ENCODE results near the gene UVRAG.

UVRAG gene

GRCh38 chr11:75802021-75802912 lies 12.7 kb upstream of the UVRAG start:
- ATAC-seq (replicated peaks; ENCODE audit: extremely low read depth, poor library complexity, severe bottlenecking): no peak
- DNase-seq (ENCODE audit: low spot score in 2 of 2): no peak
- H3K4me3 Mint-ChIP-seq: no peak overlapping the region
- no peaks in the 10 kb centered on the region for H3K9me3 Mint-ChIP-seq
- H3K4me1 Mint-ChIP-seq: peaks cover 12% of the 10 kb centered on the region
- H3K36me3 Mint-ChIP-seq (ENCODE audit: insufficient read depth): peaks cover 1% of the 10 kb centered on the region
- no peak overlapping the region for H3K27ac Mint-ChIP-seq (ENCODE audit: low read depth)
- no peaks in the 10 kb centered on the region for H3K27me3 Mint-ChIP-seq

- no peak overlapping the region for H3K27ac Mint-ChIP-seq (ENCODE audit: low read depth)
- H3K4me1 Mint-ChIP-seq: peaks cover 12% of the 10 kb centered on the region
Observed at GRCh38 chr11:75802913-75803820, 11.8 kb upstream of the UVRAG start.

GRCh38 chr11:75809111-75809510 lies 5.9 kb upstream of the UVRAG start:
- no peak overlapping the region for H3K27ac Mint-ChIP-seq (ENCODE audit: low read depth)
- H3K4me3 Mint-ChIP-seq: no peak overlapping the region
- H3K27me3 Mint-ChIP-seq: no peaks in the 10 kb centered on the region
- H3K36me3 Mint-ChIP-seq (ENCODE audit: insufficient read depth): no peaks in the 10 kb centered on the region
- H3K4me1 Mint-ChIP-seq: peaks cover 5% of the 10 kb centered on the region
- no peak for ATAC-seq (replicated peaks; ENCODE audit: extremely low read depth, poor library complexity, severe bottlenecking)
- no peaks in the 10 kb centered on the region for H3K9me3 Mint-ChIP-seq
- DNase-seq (ENCODE audit: low spot score in 2 of 2): no peak

More at GRCh38 chr11:75802913-75803820, 11.8 kb upstream of the UVRAG start:
- H3K36me3 Mint-ChIP-seq (ENCODE audit: insufficient read depth): peaks cover 1% of the 10 kb centered on the region
- peak; percentile 58 for ATAC-seq (replicated peaks; ENCODE audit: extremely low read depth, poor library complexity, severe bottlenecking)
- DNase-seq (ENCODE audit: low spot score in 2 of 2): peak; percentile 56 to 70
- H3K4me3 Mint-ChIP-seq: no peak overlapping the region
- H3K9me3 Mint-ChIP-seq: no peaks in the 10 kb centered on the region
- H3K27me3 Mint-ChIP-seq: no peaks in the 10 kb centered on the region

GRCh38 chr11:75809991-75810390 lies 5.0 kb upstream of the UVRAG start:
- Mint-ChIP-seq H3K4me3 (no peak overlapping the region), H3K9me3 (no peaks in the 10 kb centered on the region), H3K36me3 (ENCODE audit: insufficient read depth) (peaks cover 7% of the 10 kb centered on the region), H3K27me3 (no peaks in the 10 kb centered on the region), H3K4me1 (peaks cover 5% of the 10 kb centered on the region), H3K27ac (ENCODE audit: low read depth) (no peak overlapping the region)
- DNase-seq (ENCODE audit: low spot score in 2 of 2) (no peak), ATAC-seq (replicated peaks; ENCODE audit: extremely low read depth, poor library complexity, severe bottlenecking) (no peak)

GRCh38 chr11:75810637-75811390 lies 4.2 kb upstream of the UVRAG start:
- Mint-ChIP-seq H3K9me3 (no peaks in the 10 kb centered on the region), H3K27ac (ENCODE audit: low read depth) (no peak overlapping the region), H3K36me3 (ENCODE audit: insufficient read depth) (peaks cover 8% of the 10 kb centered on the region), H3K27me3 (no peaks in the 10 kb centered on the region), H3K4me3 (no peak overlapping the region), H3K4me1 (peaks cover 5% of the 10 kb centered on the region)
- DNase-seq (ENCODE audit: low spot score in 2 of 2) (no peak), ATAC-seq (replicated peaks; ENCODE audit: extremely low read depth, poor library complexity, severe bottlenecking) (no peak)

- Mint-ChIP-seq H3K4me3 (no peak overlapping the region), H3K9me3 (no peaks in the 10 kb centered on the region)
- no peak for DNase-seq (ENCODE audit: low spot score in 2 of 2)
Observed at GRCh38 chr11:75811485-75811884, 3.5 kb upstream of the UVRAG start.

GRCh38 chr11:75812542-75813040 lies 2.4 kb upstream of the UVRAG start:
- Mint-ChIP-seq H3K27me3 (no peaks in the 10 kb centered on the region), H3K9me3 (no peaks in the 10 kb centered on the region), H3K27ac (ENCODE audit: low read depth) (no peak overlapping the region), H3K4me1 (peaks cover 5% of the 10 kb centered on the region), H3K36me3 (ENCODE audit: insufficient read depth) (peaks cover 8% of the 10 kb centered on the region), H3K4me3 (no peak overlapping the region)
- ATAC-seq (replicated peaks; ENCODE audit: extremely low read depth, poor library complexity, severe bottlenecking): no peak
- no peak for DNase-seq (ENCODE audit: low spot score in 2 of 2)

More at GRCh38 chr11:75811485-75811884, 3.5 kb upstream of the UVRAG start:
- Mint-ChIP-seq H3K27me3 (no peaks in the 10 kb centered on the region), H3K36me3 (ENCODE audit: insufficient read depth) (peaks cover 8% of the 10 kb centered on the region), H3K4me1 (peaks cover 5% of the 10 kb centered on the region), H3K27ac (ENCODE audit: low read depth) (no peak overlapping the region)
- ATAC-seq (replicated peaks; ENCODE audit: extremely low read depth, poor library complexity, severe bottlenecking): no peak

GRCh38 chr11:75813124-75813523 lies 1.9 kb upstream of the UVRAG start:
- H3K27ac Mint-ChIP-seq (ENCODE audit: low read depth): no peak overlapping the region
- ATAC-seq (replicated peaks; ENCODE audit: extremely low read depth, poor library complexity, severe bottlenecking) (no peak), DNase-seq (ENCODE audit: low spot score in 2 of 2) (no peak)
- no peak overlapping the region for H3K4me3 Mint-ChIP-seq
- H3K36me3 Mint-ChIP-seq (ENCODE audit: insufficient read depth): peaks cover 8% of the 10 kb centered on the region
- H3K27me3 Mint-ChIP-seq: no peaks in the 10 kb centered on the region
- H3K9me3 Mint-ChIP-seq: no peaks in the 10 kb centered on the region
- peaks cover 5% of the 10 kb centered on the region for H3K4me1 Mint-ChIP-seq

- H3K36me3 Mint-ChIP-seq (ENCODE audit: insufficient read depth): peaks cover 8% of the 10 kb centered on the region
- DNase-seq (ENCODE audit: low spot score in 2 of 2): no peak
- peaks cover 5% of the 10 kb centered on the region for H3K4me1 Mint-ChIP-seq
- no peak overlapping the region for H3K4me3 Mint-ChIP-seq
- ATAC-seq (replicated peaks; ENCODE audit: extremely low read depth, poor library complexity, severe bottlenecking): no peak
- H3K27ac Mint-ChIP-seq (ENCODE audit: low read depth): no peak overlapping the region
- H3K9me3 Mint-ChIP-seq: no peaks in the 10 kb centered on the region
- H3K27me3 Mint-ChIP-seq: no peaks in the 10 kb centered on the region
Observed at GRCh38 chr11:75813622-75814039, 1.4 kb upstream of the UVRAG start.

- H3K36me3 Mint-ChIP-seq (ENCODE audit: insufficient read depth): peaks cover 8% of the 10 kb centered on the region
- no peak overlapping the region for H3K4me3 Mint-ChIP-seq
- peaks cover 10% of the 10 kb centered on the region for H3K4me1 Mint-ChIP-seq
- H3K9me3 Mint-ChIP-seq: no peaks in the 10 kb centered on the region
- peak; percentile 35 for ATAC-seq (replicated peaks; ENCODE audit: extremely low read depth, poor library complexity, severe bottlenecking)
- no peak overlapping the region for H3K27ac Mint-ChIP-seq (ENCODE audit: low read depth)
- no peaks in the 10 kb centered on the region for H3K27me3 Mint-ChIP-seq
- DNase-seq (ENCODE audit: low spot score in 2 of 2): no peak
Observed at GRCh38 chr11:75814363-75814676, 690 bp upstream of the UVRAG start.

GRCh38 chr11:75815345-75816168 lies 547 bp downstream of the UVRAG start:
- H3K36me3 Mint-ChIP-seq (ENCODE audit: insufficient read depth): peaks cover 8% of the 10 kb centered on the region
- no peaks in the 10 kb centered on the region for H3K9me3 Mint-ChIP-seq
- H3K4me3 Mint-ChIP-seq: no peak overlapping the region
- no peak for ATAC-seq (replicated peaks; ENCODE audit: extremely low read depth, poor library complexity, severe bottlenecking)
- peaks cover 10% of the 10 kb centered on the region for H3K4me1 Mint-ChIP-seq
- H3K27ac Mint-ChIP-seq (ENCODE audit: low read depth): no peak overlapping the region
- peak in 1 of 2 donors; percentile 19 for DNase-seq (ENCODE audit: low spot score in 2 of 2)
- H3K27me3 Mint-ChIP-seq: no peaks in the 10 kb centered on the region
